Right ventricle myocardium superior (tissue), 1 donor: ENCODE measurements around the gene SMIM14. TPM values are rescaled to one million over a fixed set of nuclear protein-coding genes. Genes with fewer than 3 reads are reported as not detected.
A peak's percentile ranks its signal among the peaks of the same experiment; 100 is the strongest.
"Not testable (repeated sequence)": the region's sequence is repeated elsewhere in the genome, so short reads cannot be mapped to it uniquely, and the experiment has no call there.

Experiments used
- ATAC-seq: fragments of 200-7000 bp; cut with Tn5 transposase; one replicate; pipeline ENCODE4 v1.9.1; 2020; ENCODE audit warnings: mild to moderate bottlenecking; ENCODE audit not compliant: poor library complexity
- DNase-seq: peaks from one replicate; pipeline ENCODE4 v3.0.0-alpha.2; 2020
- intact Hi-C: fragments of 100-400 bp; cut with DNase I; formaldehyde crosslinking; loops from one replicate; pipeline ENCODE4 v1.11.2; 2022
- total RNA-seq: library from RNA; stranded (reverse); fragmentation: NEBNext Ultra II Directional; extraction: Animal tissue kit (Norgen Biotek cat#: 25700); gene quantifications from one replicate; pipeline ENCODE4 v1.2.1, GENCODE V29; 2021
- donor health status: DM: no; HTN: yes; CAD: no; lungs with severe emphysema.

SMIM14 gene
- total RNA-seq, 1 donor from 2014 or later, result 11.3 TPM

GRCh38 chr4:39548425-39549067 lies 90.1 kb downstream of the SMIM14 start:
- ATAC-seq (no peak), DNase-seq (no peak)
- intact Hi-C loops, result no loop called here

- ATAC-seq, result no peak
- intact Hi-C loops, result no loop called here
- no peak for DNase-seq
Measured at GRCh38 chr4:39544580-39545315, 93.9 kb downstream of the SMIM14 start.

- intact Hi-C loops, DNase-seq, ATAC-seq: not testable (repeated sequence)
Measured at GRCh38 chr4:39544080-39544479, 94.6 kb downstream of the SMIM14 start.

- no peak for ATAC-seq
- no peak for DNase-seq
- intact Hi-C loops, result no loop called here
Measured at GRCh38 chr4:39543034-39543433, 95.6 kb downstream of the SMIM14 start.

- intact Hi-C loops, result no loop called here
- ATAC-seq (no peak), DNase-seq (no peak)
Measured at GRCh38 chr4:39542611-39543012, 96.1 kb downstream of the SMIM14 start.

GRCh38 chr4:39541987-39542610 lies 96.6 kb downstream of the SMIM14 start:
- no peak for DNase-seq
- intact Hi-C loops, result no loop called here
- peak; percentile 63 for ATAC-seq

GRCh38 chr4:39539089-39539611 lies 99.5 kb downstream of the SMIM14 start:
- no peak for DNase-seq
- no peak for ATAC-seq
- intact Hi-C loops, result no loop called here

GRCh38 chr4:39533541-39533940 lies 105.1 kb downstream of the SMIM14 start:
- intact Hi-C loops, result no loop called here
- no peak for DNase-seq
- no peak for ATAC-seq

GRCh38 chr4:39532237-39532636 lies 106.4 kb downstream of the SMIM14 start:
- intact Hi-C loops, DNase-seq, ATAC-seq: not testable (repeated sequence)

GRCh38 chr4:39530682-39531081 lies 108.0 kb downstream of the SMIM14 start:
- intact Hi-C loops, result no loop called here
- DNase-seq (no peak), ATAC-seq (no peak)

GRCh38 chr4:39529534-39529933 lies 109.1 kb downstream of the SMIM14 start:
- no peak for ATAC-seq
- DNase-seq, result no peak
- intact Hi-C loops, result loop anchor here (5.0 kb wide), 1 partner anchor 108 kb away; the partner anchor contains the start of gene SMIM14

GRCh38 chr4:39528061-39528465 lies 110.6 kb downstream of the SMIM14 start:
- intact Hi-C loops, result loop anchor here (5.0 kb wide), 1 partner anchor 109 kb away; the partner anchor contains the start of gene SMIM14
- ATAC-seq (peak; percentile 51), DNase-seq (no peak)

GRCh38 chr4:39527296-39528060 lies 111.2 kb downstream of the SMIM14 start, which contains the start of gene UGDH:
Gene UGDH, minus strand, starts transcription at chr4:39527439. Its CDS starts 5,927 bp downstream, at chr4:39521512.
- ATAC-seq (peak; percentile 99), DNase-seq (peak; percentile 98)
- intact Hi-C loops, result loop anchor here (5.0 kb wide), 1 partner anchor 110 kb away; the partner anchor contains the start of gene SMIM14

- intact Hi-C loops, result loop anchor here (5.0 kb wide), 1 partner anchor 110 kb away; the partner anchor contains the start of gene SMIM14
- ATAC-seq, result peak; percentile 67
- no peak for DNase-seq
Measured at GRCh38 chr4:39526765-39527295, 111.8 kb downstream of the SMIM14 start.

- intact Hi-C loops, result loop anchor here (5.0 kb wide), 1 partner anchor 111 kb away; the partner anchor contains the start of gene SMIM14
- DNase-seq (no peak), ATAC-seq (no peak)
Measured at GRCh38 chr4:39525822-39526690, 112.6 kb downstream of the SMIM14 start.

- ATAC-seq (no peak), DNase-seq (no peak)
- intact Hi-C loops, result no loop called here
Measured at GRCh38 chr4:39524161-39524957, 114.3 kb downstream of the SMIM14 start.
